SK-N-SH treated with all-trans-retinoic acid at 6 μM for 48 hours (cell line): ENCODE data around the gene CDK7.

Experiments used
- ATAC-seq: fragments of 200-7000 bp; cut with Tn5 transposase; 3 replicates; pipeline ENCODE4 v1.9.1; 2020; ENCODE audit warnings: mild to moderate bottlenecking, moderate library complexity
- ARNTL ChIP-seq: fragments of 450-650 bp; formaldehyde crosslinking; IDR thresholded peaks from 2 replicates; pipeline ENCODE4 v1.5.0; 2020; ENCODE audit warnings: low read depth, mild to moderate bottlenecking, moderate library complexity, borderline replicate concordance
- BACH2 ChIP-seq: fragments of 250-450 bp; sonication (Bioruptor Pico); IDR thresholded peaks from 2 replicates; pipeline ENCODE4 v1.9.0; 2021; ENCODE audit warnings: mild to moderate bottlenecking, borderline replicate concordance
- CREB5 ChIP-seq: fragments of 250-450 bp; sonication (Bioruptor Pico); IDR thresholded peaks from 2 replicates; pipeline ENCODE4 v1.5.1; 2020; ENCODE audit warnings: low read depth, mild to moderate bottlenecking, moderate library complexity
- CSDC2 ChIP-seq: fragments of 250-450 bp; sonication (Bioruptor Pico); IDR thresholded peaks from 2 replicates; pipeline ENCODE4 v1.5.0; 2020; ENCODE audit warnings: mild to moderate bottlenecking, moderate library complexity
- CSRNP3 ChIP-seq: fragments of 250-450 bp; sonication (Bioruptor Pico); IDR thresholded peaks from 2 replicates; pipeline ENCODE4 v1.5.1; 2021; ENCODE audit warnings: mild to moderate bottlenecking, moderate library complexity
- ESRRG ChIP-seq: fragments of 250-450 bp; sonication (Bioruptor Pico); IDR thresholded peaks from 2 replicates; pipeline ENCODE4 v1.6.1; 2021; ENCODE audit warnings: mild to moderate bottlenecking
- GLIS3 ChIP-seq: fragments of 250-450 bp; sonication (Bioruptor Pico); IDR thresholded peaks from 2 replicates; pipeline ENCODE4 v1.5.0; 2020; ENCODE audit warnings: mild to moderate bottlenecking, moderate library complexity
- ISL1 ChIP-seq: fragments of 250-450 bp; sonication (Bioruptor Pico); IDR thresholded peaks from 2 replicates; pipeline ENCODE4 v2.1.2; 2022; ENCODE audit warnings: mild to moderate bottlenecking, moderate library complexity
- OSR1 ChIP-seq: fragments of 250-450 bp; sonication (Bioruptor Pico); IDR thresholded peaks from 2 replicates; pipeline ENCODE4 v1.8.0; 2022; ENCODE audit warnings: moderate library complexity, mild to moderate bottlenecking, inconsistent platforms
- POU6F1 ChIP-seq: fragments of 250-450 bp; sonication (Bioruptor Pico); IDR thresholded peaks from 2 replicates; pipeline ENCODE4 v1.8.0; 2021; ENCODE audit warnings: low read depth, mild to moderate bottlenecking, moderate library complexity, borderline replicate concordance
- RARB ChIP-seq: fragments of 250-450 bp; sonication (Bioruptor Pico); IDR thresholded peaks from 2 replicates; pipeline ENCODE4 v1.8.0; 2021; ENCODE audit warnings: mild to moderate bottlenecking, moderate library complexity
- SNAI2 ChIP-seq: fragments of 250-450 bp; sonication (Bioruptor Pico); IDR thresholded peaks from 2 replicates; pipeline ENCODE4 v1.5.0; 2020; ENCODE audit warnings: mild to moderate bottlenecking, moderate library complexity
- TCF4 ChIP-seq: fragments of 250-450 bp; sonication (Bioruptor Pico); IDR thresholded peaks from 2 replicates; pipeline ENCODE4 v1.8.0; 2021; ENCODE audit warnings: mild to moderate bottlenecking, moderate library complexity, borderline replicate concordance
- TOX ChIP-seq: fragments of 250-450 bp; sonication (Bioruptor Pico); IDR thresholded peaks from 2 replicates; pipeline ENCODE4 v1.8.0; 2021; ENCODE audit warnings: mild to moderate bottlenecking, moderate library complexity, borderline replicate concordance
- TSHZ2 ChIP-seq: fragments of 250-450 bp; sonication (Bioruptor Pico); IDR thresholded peaks from 2 replicates; pipeline ENCODE4 v1.5.0; 2020; ENCODE audit warnings: mild to moderate bottlenecking, moderate library complexity
- ZC3H10 ChIP-seq: fragments of 250-450 bp; sonication (Bioruptor Pico); IDR thresholded peaks from 2 replicates; pipeline ENCODE4 v1.5.1; 2021; ENCODE audit warnings: mild to moderate bottlenecking, moderate library complexity
- ZFP3 ChIP-seq: fragments of 250-450 bp; sonication (Bioruptor Pico); IDR thresholded peaks from 2 replicates; pipeline ENCODE4 v1.5.0; 2020; ENCODE audit warnings: mild to moderate bottlenecking, moderate library complexity
- ZFP30 ChIP-seq: fragments of 450-650 bp; formaldehyde crosslinking; IDR thresholded peaks from 2 replicates; pipeline ENCODE4 v1.5.0; 2022; ENCODE audit warnings: mild to moderate bottlenecking, moderate library complexity
- ZNF565 ChIP-seq: fragments of 450-650 bp; formaldehyde crosslinking; conservative IDR thresholded peaks from 2 replicates; pipeline ENCODE4 v1.5.0; 2020; ENCODE audit warnings: low read depth, mild to moderate bottlenecking, moderate library complexity
- ZNF70 ChIP-seq: fragments of 450-650 bp; formaldehyde crosslinking; IDR thresholded peaks from 2 replicates; pipeline ENCODE4 v1.5.0; 2020; ENCODE audit warnings: mild to moderate bottlenecking, moderate library complexity
- ZNF8 ChIP-seq: fragments of 450-650 bp; formaldehyde crosslinking; IDR thresholded peaks from 2 replicates; pipeline ENCODE4 v1.5.0; 2020; ENCODE audit warnings: mild to moderate bottlenecking, moderate library complexity

Gene CDK7

GRCh38 chr5:69288069-69288468, 53.4 kb downstream of the CDK7 start:
- no peak for ATAC-seq
- no peak for TF ChIP-seq ZC3H10
- no peak for TF ChIP-seq ZNF70 (CRISPR knock-in tag)
- no peak for TF ChIP-seq CSRNP3 (CRISPR knock-in tag)
- no peak for TF ChIP-seq ESRRG (CRISPR knock-in tag)
- no peak for TF ChIP-seq CSDC2 (CRISPR knock-in tag)
- no peak for TF ChIP-seq GLIS3 (CRISPR knock-in tag)
- TF ChIP-seq CREB5 (CRISPR knock-in tag), result no peak
- TF ChIP-seq ZNF565 (CRISPR knock-in tag), result no peak
- TF ChIP-seq ARNTL (CRISPR knock-in tag), result no peak
- no peak for TF ChIP-seq ISL1 (CRISPR knock-in tag)
- TF ChIP-seq POU6F1 (CRISPR knock-in tag), result no peak
- no peak for TF ChIP-seq ZFP3 (CRISPR knock-in tag)

- ATAC-seq, result no peak
- no peak for TF ChIP-seq SNAI2
- TF ChIP-seq ARNTL (CRISPR knock-in tag), result no peak
- no peak for TF ChIP-seq TCF4 (CRISPR knock-in tag)
These were observed 54.0 kb downstream of the CDK7 start for GRCh38 chr5:69288688-69289087.

GRCh38 chr5:69292306-69292705, 57.6 kb downstream of the CDK7 start:
- no peak for ATAC-seq
- TF ChIP-seq OSR1 (CRISPR knock-in tag) (no peak), GLIS3 (CRISPR knock-in tag) (no peak), TCF4 (CRISPR knock-in tag) (peak; percentile 16; the same call in 1 of the 2 replicates), TSHZ2 (0 out of 2 replicates have a peak, but pooled peaks have one; percentile 36), TOX (CRISPR knock-in tag) (no peak), ISL1 (CRISPR knock-in tag) (no peak), ZC3H10 (no peak), ZFP30 (CRISPR knock-in tag) (no peak), ZNF8 (CRISPR knock-in tag) (no peak), RARB (CRISPR knock-in tag) (no peak), ZFP3 (CRISPR knock-in tag) (no peak), ZNF565 (CRISPR knock-in tag) (no peak)

- TF ChIP-seq BACH2 (CRISPR knock-in tag) (no peak), RARB (CRISPR knock-in tag) (no peak), ZFP3 (CRISPR knock-in tag) (no peak), TSHZ2 (no peak), TOX (CRISPR knock-in tag) (no peak)
- no peak for ATAC-seq
These were observed 59.2 kb downstream of the CDK7 start for GRCh38 chr5:69293882-69294281.
